Measurements from ENCODE around the gene SOHLH1. TPM values are rescaled to one million over a fixed set of nuclear protein-coding genes. Genes with fewer than 3 reads are reported as not detected.

The SOHLH1 gene
- total and polyA plus RNA-seq, 3 donors from 2014 or later, result 18.4 to 32.7 (median 18.7) TPM

- Histone ChIP-seq H3K9me3 (no peaks in the 10 kb centered on the region), H3K4me1 (peaks cover 3% of the 10 kb centered on the region), H3K27me3 (no peaks in the 10 kb centered on the region), H3K4me3 (no peak overlapping the region), H3K27ac (no peak overlapping the region), H3K36me3 (ENCODE audit: low read depth, missing control alignments) (no peaks in the 10 kb centered on the region)
- intact Hi-C loops (cut with DNase I; ENCODE audit: low total_unique reads), result no loop called here
- no peak for DNase-seq
- TF ChIP-seq POLR2A (IDR thresholded peaks at IDR 0.05) (no peak), CTCF (IDR thresholded peaks at IDR 0.05) (no peak)
- 93 to 98% methylated on average over 12 of the region's 12 CpGs for WGBS, 2 donors
These were observed 32.2 kb upstream of the SOHLH1 start for GRCh38 chr9:135731454-135731853.

- no peaks in the 10 kb centered on the region for H3K4me1 ChIP-seq
- no peak overlapping the region for H3K4me3 ChIP-seq
- no peak overlapping the region for H3K27ac ChIP-seq
- intact Hi-C loops (cut with DNase I; ENCODE audit: low total_unique reads), result no loop called here
- TF ChIP-seq POLR2A (IDR thresholded peaks at IDR 0.05), result no peak
- TF ChIP-seq CTCF (IDR thresholded peaks at IDR 0.05), result no peak
- H3K27me3 ChIP-seq, result no peaks in the 10 kb centered on the region
- H3K36me3 ChIP-seq (ENCODE audit: low read depth, missing control alignments), result no peaks in the 10 kb centered on the region
- H3K9me3 ChIP-seq, result no peaks in the 10 kb centered on the region
- no peak for DNase-seq
- 86% methylated on average over 10 to 13 of the region's 13 CpGs for WGBS, 2 donors
These were observed 30.2 kb upstream of the SOHLH1 start for GRCh38 chr9:135729480-135729879.

- WGBS, 2 donors, result 69 to 97% methylated on average over 7 to 18 of the region's 18 CpGs
- H3K27me3 ChIP-seq, result no peaks in the 10 kb centered on the region
- intact Hi-C loops (cut with DNase I; ENCODE audit: low total_unique reads), result no loop called here
These were observed 29.3 kb upstream of the SOHLH1 start for GRCh38 chr9:135728436-135729110.

GRCh38 chr9:135727257-135727875 lies 28.1 kb upstream of the SOHLH1 start:
- WGBS, 2 donors, result 63 to 76% methylated on average over 3 to 11 of the region's 11 CpGs

More at GRCh38 chr9:135728436-135729110, 29.3 kb upstream of the SOHLH1 start:
- Histone ChIP-seq H3K4me1 (no peaks in the 10 kb centered on the region), H3K36me3 (ENCODE audit: low read depth, missing control alignments) (no peaks in the 10 kb centered on the region), H3K4me3 (no peak overlapping the region), H3K27ac (no peak overlapping the region), H3K9me3 (no peaks in the 10 kb centered on the region)
- DNase-seq, result no peak
- no peak for TF ChIP-seq CTCF (IDR thresholded peaks at IDR 0.05)
- no peak for TF ChIP-seq POLR2A (IDR thresholded peaks at IDR 0.05)

More at GRCh38 chr9:135727257-135727875, 28.1 kb upstream of the SOHLH1 start:
- H3K4me3 ChIP-seq, result no peak overlapping the region
- H3K27me3 ChIP-seq, result no peaks in the 10 kb centered on the region
- TF ChIP-seq CTCF (IDR thresholded peaks at IDR 0.05), result no peak
- TF ChIP-seq POLR2A (IDR thresholded peaks at IDR 0.05), result no peak
- H3K9me3 ChIP-seq, result no peaks in the 10 kb centered on the region
- no peaks in the 10 kb centered on the region for H3K4me1 ChIP-seq
- H3K36me3 ChIP-seq (ENCODE audit: low read depth, missing control alignments), result no peaks in the 10 kb centered on the region
- H3K27ac ChIP-seq, result no peak overlapping the region
- no peak for DNase-seq
- intact Hi-C loops (cut with DNase I; ENCODE audit: low total_unique reads), result no loop called here
